LoVo (cell line): ENCODE data around the gene RAP1B.

ENCODE experiments used
- DNase-seq: peaks from one replicate; pipeline ENCODE4 v3.0.0-alpha.2; 2016; ENCODE audit warnings: low spot score

RAP1B gene

DNA sequence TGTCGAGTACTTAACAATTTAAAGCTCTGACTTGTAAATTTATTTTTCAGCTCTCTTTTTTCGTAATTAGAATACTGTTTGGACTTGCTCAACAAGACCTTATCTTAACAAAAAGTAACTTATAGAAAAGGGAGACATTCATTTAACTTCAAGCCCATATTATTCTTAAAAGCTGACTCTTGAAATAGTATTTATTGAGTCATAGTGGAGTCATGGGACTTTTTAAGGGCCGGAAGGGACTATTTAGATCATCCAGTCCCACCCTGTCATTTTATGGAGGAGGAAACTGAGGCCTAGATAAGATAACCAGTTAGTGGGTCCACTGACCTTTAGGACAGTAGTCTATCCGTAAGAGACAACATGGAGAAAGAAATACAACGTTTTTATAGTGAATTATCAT lies 1.5 kb downstream of the RAP1B start:
- DNase-seq, result peak; percentile 61

DNA sequence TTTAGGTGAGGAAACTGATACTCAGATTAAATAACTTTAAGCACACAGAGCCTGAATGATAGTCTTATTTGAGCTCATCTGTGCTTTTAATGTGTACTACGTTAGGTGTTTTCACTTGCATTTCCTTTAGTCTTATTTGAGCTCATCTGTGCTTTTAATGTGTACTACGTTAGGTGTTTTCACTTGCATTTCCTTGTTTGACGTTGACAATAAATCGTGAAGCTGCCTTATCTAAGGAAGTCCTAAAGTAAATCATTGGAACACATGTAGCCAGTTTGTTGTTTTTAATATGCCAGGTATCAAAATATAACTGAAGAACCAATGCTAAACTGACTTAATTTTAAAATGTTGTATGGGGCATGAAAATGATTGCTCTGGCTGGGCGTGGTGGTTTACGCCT lies 2.0 kb downstream of the RAP1B start:
- DNase-seq, result no peak

GRCh38 chr12:68613209-68613904 lies 2.7 kb downstream of the RAP1B start:
- DNase-seq, result no peak

DNA sequence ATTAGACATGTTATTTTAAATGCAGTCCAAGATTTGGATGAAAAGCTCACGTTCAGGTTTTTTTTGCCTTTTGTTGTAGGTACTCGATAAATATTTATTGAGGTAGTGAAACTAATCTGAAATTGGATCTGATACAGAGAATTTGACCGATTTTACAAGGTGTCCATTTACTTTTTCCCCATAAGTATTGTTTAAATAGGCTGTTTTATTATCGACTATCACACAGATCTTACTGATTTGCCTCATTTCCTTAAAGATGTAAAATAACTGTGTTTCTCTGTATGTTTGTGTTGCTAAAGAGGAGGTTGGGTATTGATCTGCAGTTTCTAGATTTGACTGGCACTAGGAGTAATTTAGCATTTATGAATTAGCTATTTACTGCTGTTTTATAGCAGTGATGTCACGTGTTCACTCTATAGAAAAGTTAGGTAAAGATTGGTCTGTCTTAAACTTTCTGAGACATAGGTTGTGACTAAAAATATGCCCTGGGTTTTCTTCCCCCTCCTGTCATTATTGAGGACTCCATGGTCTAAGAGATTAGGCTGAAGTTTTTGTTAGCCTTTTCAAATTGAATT lies 3.5 kb downstream of the RAP1B start:
- DNase-seq, result no peak

- no peak for DNase-seq
Observed at GRCh38 chr12:68614769-68615168, 4.1 kb downstream of the RAP1B start.

DNA sequence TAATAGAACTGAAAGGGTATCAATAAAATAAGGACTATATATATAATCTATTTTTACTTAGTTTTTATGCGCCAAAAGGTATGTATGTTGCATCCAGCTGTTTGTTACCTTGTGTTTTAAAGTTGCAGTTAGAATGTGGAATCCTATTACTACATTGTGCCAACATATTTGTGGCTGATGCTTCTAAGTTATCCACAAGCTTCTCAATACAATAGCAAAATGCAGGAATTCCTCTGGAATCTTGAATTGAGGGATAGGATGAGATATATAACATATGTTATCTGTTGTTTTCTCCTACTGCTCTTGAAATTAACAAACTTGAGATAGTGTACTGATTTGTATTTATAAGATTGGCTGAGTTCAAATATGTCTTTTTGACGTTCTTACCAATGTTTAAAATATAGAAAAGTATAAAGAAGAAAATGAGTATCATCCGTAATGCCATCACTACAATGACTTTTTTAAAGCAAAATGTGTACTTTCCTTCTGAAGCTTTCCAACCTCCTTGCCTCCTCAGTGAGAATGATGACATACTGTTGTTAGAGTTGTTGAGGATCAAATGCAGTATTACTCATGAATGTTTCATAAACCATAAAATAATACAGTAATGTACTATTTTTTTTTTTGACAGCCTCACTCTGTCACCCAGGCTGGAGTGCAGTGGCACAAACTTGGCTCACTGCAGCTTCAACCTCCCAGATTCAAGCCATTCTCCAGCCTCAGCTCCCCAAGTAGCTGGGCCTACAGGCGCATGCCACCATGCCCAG lies 6.6 kb downstream of the RAP1B start:
- DNase-seq, result no peak

GRCh38 chr12:68619541-68619940 lies 8.8 kb downstream of the RAP1B start:
- DNase-seq, result no peak

- no peak for DNase-seq
Observed at GRCh38 chr12:68620519-68621471, 10.1 kb downstream of the RAP1B start.

DNA sequence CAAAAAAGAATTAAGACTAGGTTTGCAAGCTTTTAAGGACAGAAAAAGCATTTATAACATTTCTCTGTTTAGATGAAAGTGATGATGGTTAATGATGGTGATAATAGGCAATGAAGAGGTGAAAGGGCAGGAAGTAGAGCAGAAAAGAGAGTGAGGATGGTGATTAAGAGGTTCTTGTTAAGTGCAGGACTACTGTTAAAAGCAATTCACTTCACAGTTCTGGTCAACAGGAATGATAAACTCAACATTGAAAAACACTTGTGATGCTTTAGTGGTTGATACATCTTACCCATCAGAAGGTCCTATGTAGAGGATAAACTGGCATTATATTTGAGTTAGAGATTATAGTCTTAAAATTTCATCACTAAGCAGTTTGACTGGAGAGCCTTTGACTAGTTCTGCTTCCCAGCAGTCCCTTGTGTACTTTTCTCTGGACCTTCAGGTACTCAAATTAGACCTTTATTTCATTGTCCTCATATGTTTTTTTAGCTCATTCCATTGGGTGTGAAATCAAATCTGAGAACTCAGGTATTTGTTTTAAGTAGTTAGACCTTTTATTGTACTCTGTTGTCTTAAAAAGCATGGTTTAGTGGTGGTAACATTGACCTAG lies 10.9 kb downstream of the RAP1B start:
- no peak for DNase-seq

GRCh38 chr12:68622250-68622649 lies 11.6 kb downstream of the RAP1B start:
- DNase-seq, result no peak

DNA sequence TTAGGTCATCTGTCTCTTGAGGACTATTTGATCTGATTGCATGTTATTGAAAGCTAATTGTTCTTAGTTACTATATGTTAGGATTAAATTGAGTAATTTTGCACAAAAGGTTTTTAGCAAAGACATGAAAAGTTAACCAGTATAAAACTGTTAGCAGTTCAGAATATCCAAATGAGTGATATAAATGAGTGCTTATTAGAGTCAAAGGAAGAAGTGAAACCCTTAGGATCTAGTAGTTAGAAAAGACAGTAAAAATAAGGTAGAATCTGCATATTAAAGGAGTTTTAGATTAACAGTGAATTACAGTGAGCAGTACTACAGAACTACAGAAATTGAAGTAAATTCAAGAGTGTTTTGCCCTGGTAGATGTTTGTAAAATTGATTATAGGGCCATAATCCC lies 12.4 kb downstream of the RAP1B start:
- no peak for DNase-seq

DNA sequence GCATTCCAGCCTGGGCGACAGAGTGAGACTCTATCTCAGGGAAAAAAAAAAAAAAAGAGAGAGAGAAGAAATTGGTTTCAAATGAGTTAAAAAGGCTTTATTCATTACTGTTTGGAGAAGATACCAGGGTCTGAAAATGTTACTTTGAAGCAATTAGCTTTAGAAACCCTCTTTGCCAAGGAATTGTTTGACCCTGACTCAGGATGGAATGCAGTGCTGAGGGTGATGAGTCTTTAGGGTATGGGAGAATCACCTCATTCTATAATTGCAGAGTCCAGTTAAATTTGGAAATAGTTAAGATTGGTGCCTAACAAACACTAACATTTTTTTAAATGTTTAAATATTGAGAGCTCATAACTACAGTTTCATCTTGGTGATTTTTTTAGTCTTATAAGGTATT lies 13.3 kb downstream of the RAP1B start:
- no peak for DNase-seq

DNA sequence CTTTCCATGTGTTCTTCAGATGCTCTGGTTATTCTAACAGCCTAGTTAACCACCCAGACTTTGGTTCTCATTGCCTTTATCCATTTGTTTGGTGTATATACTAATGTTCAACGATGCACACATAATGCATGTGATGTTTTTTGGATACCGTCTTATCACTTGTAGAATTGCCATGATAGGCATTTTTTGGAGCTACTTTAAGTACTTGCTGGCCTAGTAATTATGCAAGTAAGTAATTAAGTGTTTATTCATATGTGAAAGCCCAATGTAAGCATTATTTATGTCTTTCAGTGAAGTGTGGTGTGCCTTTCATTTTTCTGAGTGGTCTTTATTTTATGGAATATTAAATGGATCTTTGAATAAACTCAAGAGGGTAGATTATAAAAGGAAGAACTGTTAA lies 14.2 kb downstream of the RAP1B start:
- DNase-seq, result no peak

DNA sequence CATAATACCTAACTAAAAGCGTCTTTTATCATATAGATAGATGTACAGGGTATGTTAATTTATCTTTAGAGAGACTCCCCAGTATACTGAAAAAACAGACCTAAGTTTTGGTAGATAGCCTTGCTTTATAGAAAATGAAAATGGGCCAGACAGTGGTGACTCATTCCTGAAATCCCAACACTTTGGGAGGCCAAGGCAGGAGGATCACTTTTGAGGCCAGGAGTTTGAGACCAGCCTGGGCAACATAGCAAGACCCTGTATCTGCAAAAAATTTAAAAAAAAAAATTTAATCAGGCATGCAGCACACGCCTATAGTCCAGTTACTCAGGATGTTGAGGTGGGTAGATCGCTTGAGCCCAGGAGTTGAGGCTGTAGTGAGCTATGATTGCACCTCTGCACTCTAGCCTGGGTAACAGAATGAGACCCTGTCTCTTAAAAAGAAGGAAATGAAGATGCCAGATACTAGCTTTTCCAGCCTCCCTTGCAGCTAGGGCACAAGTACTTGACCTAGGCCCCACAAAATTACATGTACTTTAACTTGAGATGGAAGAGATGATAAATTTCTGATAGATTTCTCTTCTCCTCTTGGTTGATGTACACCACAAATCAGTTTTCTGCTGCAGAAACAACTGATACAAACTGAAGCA lies 17.1 kb downstream of the RAP1B start:
- DNase-seq, result no peak

GRCh38 chr12:68628698-68629097 lies 18.0 kb downstream of the RAP1B start:
- no peak for DNase-seq

DNA sequence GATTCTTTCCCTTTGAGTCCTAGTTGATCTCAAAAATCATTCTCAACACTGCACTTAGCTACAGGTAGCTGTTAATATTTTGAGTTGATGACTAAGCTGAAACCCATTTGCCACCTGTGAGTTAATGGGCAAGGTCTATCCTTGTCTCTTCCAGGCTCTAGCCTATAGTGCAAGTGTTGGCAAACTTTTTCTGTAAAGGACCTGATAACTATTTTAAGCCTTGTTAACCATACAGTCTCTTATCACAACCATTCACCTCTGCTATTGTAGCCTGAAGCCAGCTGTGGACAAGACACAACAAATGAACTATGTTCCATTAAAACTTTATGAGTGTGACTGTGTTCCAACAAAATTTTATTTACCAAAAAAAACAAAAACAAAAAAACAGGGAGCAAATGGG lies 19.4 kb downstream of the RAP1B start:
- no peak for DNase-seq

- no peak for DNase-seq
Observed at GRCh38 chr12:68630598-68630997, 19.9 kb downstream of the RAP1B start.

- DNase-seq, result no peak
Observed at GRCh38 chr12:68631227-68631626, 20.5 kb downstream of the RAP1B start.

- DNase-seq, result no peak
Observed at GRCh38 chr12:68632486-68632885, 21.8 kb downstream of the RAP1B start.

- no peak for DNase-seq
Observed at GRCh38 chr12:68633614-68634558, 23.2 kb downstream of the RAP1B start.
